Measurements from ENCODE around the gene PTPRD. TPM values are rescaled to one million over a fixed set of nuclear protein-coding genes. Genes with fewer than 3 reads are reported as not detected.

The PTPRD gene
- total and polyA plus RNA-seq, 9 of the 15 experiments (the other 6 are each of a cell fraction or from before 2014, with no cell fraction given), result 0.11 TPM; not detected in 8

- Histone ChIP-seq H3K27ac (ENCODE audit: extremely low read depth, low read depth, low read length) (no peak overlapping the region), H3K9me1 (ENCODE audit: control insufficient read depth, insufficient read depth, low read length) (no peaks in the 10 kb centered on the region), H3K4me1 (replicated peaks in 1 of 2; ENCODE audit: control insufficient read depth in 2 of 2, insufficient read depth in 2 of 2, low read length in 2 of 2) (no peaks in the 10 kb centered on the region), H3K9ac (ENCODE audit: insufficient read depth in 1 of 2, low read depth in 2 of 2, low read length in 2 of 2) (no peak overlapping the region), H3K27me3 (ENCODE audit: control insufficient read depth in 2 of 2, insufficient read depth in 2 of 2, low read length in 2 of 2) (no peaks in the 10 kb centered on the region), H3K9me3 (replicated peaks; ENCODE audit: control insufficient read depth, insufficient read depth, low read depth, low read length) (no peaks in the 10 kb centered on the region), H3K4me3 (no peak overlapping the region), H3K4me2 (ENCODE audit: insufficient read depth, low read length) (no peak overlapping the region), H4K20me1 (replicated peaks; ENCODE audit: control insufficient read depth, insufficient read depth, low read length) (no peaks in the 10 kb centered on the region), H2AFZ (ENCODE audit: low read depth, low read length) (no peak overlapping the region), H3K79me2 (ENCODE audit: control insufficient read depth, insufficient read depth, low read length) (no peaks in the 10 kb centered on the region), H3K36me3 (ENCODE audit: control insufficient read depth, insufficient read depth, low read length) (no peaks in the 10 kb centered on the region)
- ATAC-seq, result no peak
- no peak for FAIRE-seq
- ChIA-PET POLR2A (no interaction called here), CTCF (ENCODE audit: low intra/inter-chr PET ratio) (no interaction called here)
- no TSS peak for BruUV-seq (replicated peaks)
- in situ Hi-C loops (cut with MboI), result no loop called here
- DNase-seq (ENCODE audit: extremely low read depth in 1 of 4, low spot score in 3 of 4), result no peak
- intact Hi-C loops (cut with micrococcal nuclease), result no loop called here
- no peak for TF ChIP-seq ZNF740 (CRISPR knock-in tag; IDR thresholded peaks at IDR 0.05)
- no peak for TF ChIP-seq ZNF740 (tag; IDR thresholded peaks at IDR 0.05)
- no peak for TF ChIP-seq ZNF24 (IDR thresholded peaks at IDR 0.05)
- TF ChIP-seq, protein P1, sequence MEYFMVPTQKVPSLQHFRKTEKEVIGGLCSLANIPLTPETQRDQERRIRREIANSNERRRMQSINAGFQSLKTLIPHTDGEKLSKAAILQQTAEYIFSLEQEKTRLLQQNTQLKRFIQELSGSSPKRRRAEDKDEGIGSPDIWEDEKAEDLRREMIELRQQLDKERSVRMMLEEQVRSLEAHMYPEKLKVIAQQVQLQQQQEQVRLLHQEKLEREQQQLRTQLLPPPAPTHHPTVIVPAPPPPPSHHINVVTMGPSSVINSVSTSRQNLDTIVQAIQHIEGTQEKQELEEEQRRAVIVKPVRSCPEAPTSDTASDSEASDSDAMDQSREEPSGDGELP (CRISPR knock-in tag; IDR thresholded peaks at IDR 0.05; ENCODE audit: borderline replicate concordance), result no peak
- TF ChIP-seq CEBPB (tag; IDR thresholded peaks at IDR 0.05), result no peak
- TF ChIP-seq, protein P2, sequence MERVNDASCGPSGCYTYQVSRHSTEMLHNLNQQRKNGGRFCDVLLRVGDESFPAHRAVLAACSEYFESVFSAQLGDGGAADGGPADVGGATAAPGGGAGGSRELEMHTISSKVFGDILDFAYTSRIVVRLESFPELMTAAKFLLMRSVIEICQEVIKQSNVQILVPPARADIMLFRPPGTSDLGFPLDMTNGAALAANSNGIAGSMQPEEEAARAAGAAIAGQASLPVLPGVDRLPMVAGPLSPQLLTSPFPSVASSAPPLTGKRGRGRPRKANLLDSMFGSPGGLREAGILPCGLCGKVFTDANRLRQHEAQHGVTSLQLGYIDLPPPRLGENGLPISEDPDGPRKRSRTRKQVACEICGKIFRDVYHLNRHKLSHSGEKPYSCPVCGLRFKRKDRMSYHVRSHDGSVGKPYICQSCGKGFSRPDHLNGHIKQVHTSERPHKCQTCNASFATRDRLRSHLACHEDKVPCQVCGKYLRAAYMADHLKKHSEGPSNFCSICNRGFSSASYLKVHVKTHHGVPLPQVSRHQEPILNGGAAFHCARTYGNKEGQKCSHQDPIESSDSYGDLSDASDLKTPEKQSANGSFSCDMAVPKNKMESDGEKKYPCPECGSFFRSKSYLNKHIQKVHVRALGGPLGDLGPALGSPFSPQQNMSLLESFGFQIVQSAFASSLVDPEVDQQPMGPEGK (CRISPR knock-in tag; IDR thresholded peaks at IDR 0.05; ENCODE audit: borderline replicate concordance), result no peak
- TF ChIP-seq ZNF274 (IDR thresholded peaks at IDR 0.05; ENCODE audit: borderline replicate concordance, low read depth, low read length), result no peak
- TF ChIP-seq, protein P3, sequence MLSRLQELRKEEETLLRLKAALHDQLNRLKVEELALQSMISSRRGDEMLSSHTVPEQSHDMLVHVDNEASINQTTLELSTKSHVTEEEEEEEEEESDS (CRISPR knock-in tag; IDR thresholded peaks at IDR 0.05), result no peak
- no peak for TF ChIP-seq KAT8 (IDR thresholded peaks at IDR 0.05; ENCODE audit: low read depth)
- TF ChIP-seq ZFP1 (CRISPR knock-in tag; IDR thresholded peaks at IDR 0.05), result no peak
- TF ChIP-seq, protein P4, sequence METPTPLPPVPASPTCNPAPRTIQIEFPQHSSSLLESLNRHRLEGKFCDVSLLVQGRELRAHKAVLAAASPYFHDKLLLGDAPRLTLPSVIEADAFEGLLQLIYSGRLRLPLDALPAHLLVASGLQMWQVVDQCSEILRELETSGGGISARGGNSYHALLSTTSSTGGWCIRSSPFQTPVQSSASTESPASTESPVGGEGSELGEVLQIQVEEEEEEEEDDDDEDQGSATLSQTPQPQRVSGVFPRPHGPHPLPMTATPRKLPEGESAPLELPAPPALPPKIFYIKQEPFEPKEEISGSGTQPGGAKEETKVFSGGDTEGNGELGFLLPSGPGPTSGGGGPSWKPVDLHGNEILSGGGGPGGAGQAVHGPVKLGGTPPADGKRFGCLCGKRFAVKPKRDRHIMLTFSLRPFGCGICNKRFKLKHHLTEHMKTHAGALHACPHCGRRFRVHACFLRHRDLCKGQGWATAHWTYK (CRISPR knock-in tag; IDR thresholded peaks at IDR 0.05), result no peak
- no peak for TF ChIP-seq HDAC6 (IDR thresholded peaks at IDR 0.05; ENCODE audit: low read depth, low read length)
- TF ChIP-seq, protein P5, sequence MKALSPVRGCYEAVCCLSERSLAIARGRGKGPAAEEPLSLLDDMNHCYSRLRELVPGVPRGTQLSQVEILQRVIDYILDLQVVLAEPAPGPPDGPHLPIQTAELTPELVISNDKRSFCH (CRISPR knock-in tag; IDR thresholded peaks at IDR 0.05), result no peak
- TF ChIP-seq, protein P5 (tag; IDR thresholded peaks at IDR 0.05), result no peak
- TF ChIP-seq HNRNPUL1 (IDR thresholded peaks at IDR 0.05; ENCODE audit: low read length), result no peak
- no peak for TF ChIP-seq ZNF384 (IDR thresholded peaks at IDR 0.05; ENCODE audit: low read depth, low read length)
- no peak for TF ChIP-seq FUS (optimal IDR thresholded peaks at IDR 0.05; ENCODE audit: low read depth, low read length)
- TF ChIP-seq L3MBTL2 (IDR thresholded peaks at IDR 0.05), result no peak
Measured at GRCh38 chr9:9538766-9539165, 1074.0 kb downstream of the PTPRD start.
